Measurements from ENCODE around the gene P4HTM.

- TF ChIP-seq, protein P1, sequence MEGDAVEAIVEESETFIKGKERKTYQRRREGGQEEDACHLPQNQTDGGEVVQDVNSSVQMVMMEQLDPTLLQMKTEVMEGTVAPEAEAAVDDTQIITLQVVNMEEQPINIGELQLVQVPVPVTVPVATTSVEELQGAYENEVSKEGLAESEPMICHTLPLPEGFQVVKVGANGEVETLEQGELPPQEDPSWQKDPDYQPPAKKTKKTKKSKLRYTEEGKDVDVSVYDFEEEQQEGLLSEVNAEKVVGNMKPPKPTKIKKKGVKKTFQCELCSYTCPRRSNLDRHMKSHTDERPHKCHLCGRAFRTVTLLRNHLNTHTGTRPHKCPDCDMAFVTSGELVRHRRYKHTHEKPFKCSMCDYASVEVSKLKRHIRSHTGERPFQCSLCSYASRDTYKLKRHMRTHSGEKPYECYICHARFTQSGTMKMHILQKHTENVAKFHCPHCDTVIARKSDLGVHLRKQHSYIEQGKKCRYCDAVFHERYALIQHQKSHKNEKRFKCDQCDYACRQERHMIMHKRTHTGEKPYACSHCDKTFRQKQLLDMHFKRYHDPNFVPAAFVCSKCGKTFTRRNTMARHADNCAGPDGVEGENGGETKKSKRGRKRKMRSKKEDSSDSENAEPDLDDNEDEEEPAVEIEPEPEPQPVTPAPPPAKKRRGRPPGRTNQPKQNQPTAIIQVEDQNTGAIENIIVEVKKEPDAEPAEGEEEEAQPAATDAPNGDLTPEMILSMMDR (conservative IDR thresholded peaks at IDR 0.05; ENCODE audit: low read length): no peak
- no peak for TF ChIP-seq EZH2phosphoT487 (IDR thresholded peaks at IDR 0.05; ENCODE audit: borderline replicate concordance)
Measured at GRCh38 chr3:49025005-49025792, 35.2 kb downstream of the P4HTM start.
